KOPT-K1 (cell line): Measurements from ENCODE around the gene WDR64.
"Not testable (repeated sequence)": the region's sequence is repeated elsewhere in the genome, so short reads cannot be mapped to it uniquely, and the experiment has no call there.

Source experiments
- H3K27ac ChIP-seq: fragments of 200-600 bp; sonication (generic); 2 replicates; pipeline ENCODE4 v1.5.1; 2016; ENCODE audit warnings: antibody characterized with exemption, mild to moderate bottlenecking, low read depth, low read length; ENCODE audit not compliant: poor library complexity, severe bottlenecking
- H3K36me3 ChIP-seq: fragments of 200-600 bp; sonication (generic); 2 replicates; pipeline ENCODE4 v1.5.1; 2017; ENCODE audit warnings: antibody characterized with exemption, mild to moderate bottlenecking, low read length, moderate library complexity; ENCODE audit not compliant: insufficient read depth
- H3K9me3 ChIP-seq: fragments of 200-600 bp; sonication (generic); 2 replicates; pipeline ENCODE4 v1.5.1; 2017; ENCODE audit warnings: antibody characterized with exemption, low read length, mild to moderate bottlenecking; ENCODE audit not compliant: insufficient read depth, poor library complexity, severe bottlenecking

The WDR64 gene

DNA sequence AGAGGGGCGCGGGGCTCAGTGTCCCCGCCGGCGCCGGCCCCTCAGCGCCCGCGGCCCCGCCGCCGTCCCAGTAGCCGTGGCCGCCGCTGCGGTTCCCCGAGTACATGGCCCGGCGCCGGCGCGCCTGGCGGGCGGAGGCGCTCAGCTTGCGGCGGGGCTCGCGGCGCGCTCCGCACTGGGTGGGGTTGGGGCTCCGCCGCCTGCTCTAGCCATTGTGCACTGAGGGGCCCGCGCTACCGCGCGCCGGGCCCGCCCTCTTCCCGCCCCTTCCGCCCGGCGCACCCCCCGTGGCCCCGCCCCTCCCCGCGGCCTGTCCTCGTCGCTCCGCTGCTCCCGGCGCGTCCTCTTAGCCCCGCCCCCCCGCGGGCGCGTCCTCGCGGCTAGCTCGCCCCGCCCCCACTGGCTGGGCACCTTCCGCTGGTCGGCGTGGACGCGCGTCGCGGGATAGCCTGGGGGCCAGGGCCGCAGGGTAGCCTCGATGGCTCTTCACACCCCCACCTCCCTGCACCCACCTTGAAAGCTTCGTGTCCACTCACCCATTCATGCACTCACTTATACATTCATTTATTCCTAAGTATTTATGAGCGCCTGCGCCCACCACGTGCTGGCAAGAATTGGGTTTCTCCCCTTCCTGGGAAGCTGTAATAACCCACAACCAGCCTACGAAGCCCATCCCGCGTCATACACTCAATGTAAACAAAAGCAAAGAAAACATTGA, 11.8 kb upstream of the WDR64 start, which contains the start of the genes CHML and OPN3:
Gene CHML, minus strand, starts transcription at position 221 of the 718 bp plus-strand sequence. CDS start 4,603 bp downstream, outside the sequence.
Gene OPN3, minus strand, starts transcription at position 221 of the 718 bp plus-strand sequence. Its CDS starts 115 bp downstream, at position 106.
- Histone ChIP-seq H3K9me3 (no peaks in the 10 kb centered on the region), H3K27ac (peak within 1 kb of the TSS; percentile 91), H3K36me3 (peaks cover 3% of the 10 kb centered on the region)

DNA sequence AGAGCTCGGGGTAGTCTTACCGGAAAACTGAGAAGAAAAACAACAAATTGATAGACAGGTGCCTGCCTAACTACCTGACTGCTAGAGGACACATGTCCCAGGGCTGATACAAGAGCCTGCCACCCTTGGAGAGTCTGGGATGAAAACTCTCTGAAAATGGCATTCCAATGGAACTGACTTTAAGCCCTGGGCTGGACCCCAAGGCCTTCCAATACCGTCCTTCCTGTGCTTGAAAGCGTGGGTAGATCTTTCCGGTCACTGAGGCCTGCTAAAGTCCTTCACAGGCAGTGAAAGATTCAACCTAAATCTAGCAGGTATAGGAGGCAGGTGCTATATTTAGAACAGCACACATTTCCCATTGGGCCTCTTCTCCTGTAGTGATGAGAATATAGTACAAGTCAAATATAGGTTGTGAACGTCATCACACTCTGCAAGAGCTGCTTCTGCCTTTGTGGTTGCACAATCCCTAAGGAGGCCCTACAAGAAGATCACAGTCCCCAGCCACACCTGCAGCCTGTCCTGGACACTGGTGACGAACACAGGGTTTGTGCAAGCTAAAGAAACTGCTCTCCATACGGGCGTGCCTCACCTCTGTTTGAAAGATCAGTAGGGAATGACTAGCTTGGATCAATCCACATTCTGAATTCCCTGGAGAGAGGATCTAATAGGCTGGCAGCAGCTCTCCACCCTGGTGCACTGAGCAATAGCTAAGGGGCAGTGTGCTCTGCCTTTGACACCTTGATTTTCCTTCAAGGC, 11.0 kb upstream of the WDR64 start:
- Histone ChIP-seq H3K27ac (peak overlapping the region; percentile 59), H3K9me3 (no peaks in the 10 kb centered on the region), H3K36me3 (no peaks in the 10 kb centered on the region)

GRCh38 chr1:241641773-241642592, 10.1 kb upstream of the WDR64 start:
- Histone ChIP-seq H3K27ac (no peak overlapping the region), H3K9me3 (no peaks in the 10 kb centered on the region)

DNA sequence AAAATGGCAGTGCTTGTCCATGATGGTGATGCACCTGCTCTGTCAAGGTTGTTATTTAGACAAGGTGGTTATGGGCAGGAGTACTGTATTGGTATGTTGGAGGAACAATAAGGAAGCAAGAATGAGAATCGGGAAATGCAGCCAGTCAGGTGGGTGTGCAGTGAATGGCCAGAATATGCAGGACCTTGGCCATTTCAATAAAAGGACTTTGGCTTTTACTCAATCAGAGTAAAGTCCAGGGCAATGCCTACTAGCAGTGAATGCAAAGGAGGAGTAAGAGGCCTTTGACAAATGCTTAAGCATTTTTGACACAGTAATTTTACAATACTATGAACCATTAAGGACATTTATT, 9.5 kb upstream of the WDR64 start:
- H3K27ac ChIP-seq: no peak overlapping the region
- H3K9me3 ChIP-seq: no peaks in the 10 kb centered on the region
- no peaks in the 10 kb centered on the region for H3K36me3 ChIP-seq

More at GRCh38 chr1:241641773-241642592, 10.1 kb upstream of the WDR64 start:
- H3K36me3 ChIP-seq: no peaks in the 10 kb centered on the region

DNA sequence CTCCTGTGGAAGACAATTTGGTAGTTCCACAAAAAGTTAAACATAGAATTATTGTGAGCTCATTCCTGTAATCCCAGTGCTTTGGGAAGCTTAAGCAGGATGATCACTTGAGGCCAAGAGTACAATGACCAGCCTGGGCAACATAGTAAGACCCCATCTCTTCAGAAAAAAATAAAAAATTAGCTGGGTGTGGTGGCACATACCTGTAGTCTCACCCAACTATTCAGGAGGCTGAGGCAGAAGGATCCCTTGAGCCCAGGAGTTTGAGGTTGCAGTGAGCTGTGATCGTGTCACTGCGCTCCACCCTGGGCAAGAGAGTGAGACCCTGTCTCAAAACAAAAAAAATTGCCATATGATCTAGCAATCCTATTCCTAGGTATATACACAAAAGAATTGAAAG, 7.8 kb upstream of the WDR64 start:
- H3K27ac ChIP-seq: no peak overlapping the region

GRCh38 chr1:241645199-241645598, 6.9 kb upstream of the WDR64 start:
- H3K9me3 ChIP-seq: no peaks in the 10 kb centered on the region

More for the DNA sequence above, 7.8 kb upstream of the WDR64 start:
- Histone ChIP-seq H3K9me3 (no peaks in the 10 kb centered on the region), H3K36me3 (no peaks in the 10 kb centered on the region)

DNA sequence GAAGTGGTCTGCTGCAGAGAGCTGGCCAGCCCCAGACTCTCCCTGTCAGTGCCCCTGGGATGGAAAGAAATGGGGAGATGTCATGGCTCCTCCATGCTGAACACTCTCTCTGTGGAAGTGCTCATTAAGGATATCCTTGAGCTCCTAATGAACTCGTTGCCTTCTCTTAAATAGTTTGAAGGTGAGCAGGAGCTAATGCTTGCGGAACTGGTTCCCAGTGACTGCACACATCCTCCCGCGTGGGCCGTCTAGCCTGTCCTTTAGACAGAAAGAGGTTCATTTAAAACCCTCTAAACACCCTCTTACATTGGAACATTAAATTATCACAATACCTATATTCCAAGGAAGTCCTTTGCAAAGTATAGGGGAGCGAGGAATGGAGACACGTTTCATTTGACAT, 5.9 kb upstream of the WDR64 start:
- H3K36me3 ChIP-seq: no peaks in the 10 kb centered on the region

More at GRCh38 chr1:241645199-241645598, 6.9 kb upstream of the WDR64 start:
- no peak overlapping the region for H3K27ac ChIP-seq
- no peaks in the 10 kb centered on the region for H3K36me3 ChIP-seq

GRCh38 chr1:241647658-241648057, 4.4 kb upstream of the WDR64 start:
- Histone ChIP-seq H3K27ac (no peak overlapping the region), H3K9me3 (no peaks in the 10 kb centered on the region), H3K36me3 (no peaks in the 10 kb centered on the region)

More for the DNA sequence above, 5.9 kb upstream of the WDR64 start:
- Histone ChIP-seq H3K27ac (no peak overlapping the region), H3K9me3 (no peaks in the 10 kb centered on the region)

GRCh38 chr1:241648159-241648558, 3.9 kb upstream of the WDR64 start:
- Histone ChIP-seq H3K9me3 (no peaks in the 10 kb centered on the region), H3K36me3 (no peaks in the 10 kb centered on the region), H3K27ac (no peak overlapping the region)

GRCh38 chr1:241654019-241654418, 1.9 kb downstream of the WDR64 start:
- H3K36me3 ChIP-seq: no peaks in the 10 kb centered on the region
- no peak overlapping the region for H3K27ac ChIP-seq
- no peaks in the 10 kb centered on the region for H3K9me3 ChIP-seq

- H3K27ac ChIP-seq: no peak overlapping the region
- no peaks in the 10 kb centered on the region for H3K36me3 ChIP-seq
- H3K9me3 ChIP-seq: no peaks in the 10 kb centered on the region
Observed at GRCh38 chr1:241654641-241655040, 2.6 kb downstream of the WDR64 start.

DNA sequence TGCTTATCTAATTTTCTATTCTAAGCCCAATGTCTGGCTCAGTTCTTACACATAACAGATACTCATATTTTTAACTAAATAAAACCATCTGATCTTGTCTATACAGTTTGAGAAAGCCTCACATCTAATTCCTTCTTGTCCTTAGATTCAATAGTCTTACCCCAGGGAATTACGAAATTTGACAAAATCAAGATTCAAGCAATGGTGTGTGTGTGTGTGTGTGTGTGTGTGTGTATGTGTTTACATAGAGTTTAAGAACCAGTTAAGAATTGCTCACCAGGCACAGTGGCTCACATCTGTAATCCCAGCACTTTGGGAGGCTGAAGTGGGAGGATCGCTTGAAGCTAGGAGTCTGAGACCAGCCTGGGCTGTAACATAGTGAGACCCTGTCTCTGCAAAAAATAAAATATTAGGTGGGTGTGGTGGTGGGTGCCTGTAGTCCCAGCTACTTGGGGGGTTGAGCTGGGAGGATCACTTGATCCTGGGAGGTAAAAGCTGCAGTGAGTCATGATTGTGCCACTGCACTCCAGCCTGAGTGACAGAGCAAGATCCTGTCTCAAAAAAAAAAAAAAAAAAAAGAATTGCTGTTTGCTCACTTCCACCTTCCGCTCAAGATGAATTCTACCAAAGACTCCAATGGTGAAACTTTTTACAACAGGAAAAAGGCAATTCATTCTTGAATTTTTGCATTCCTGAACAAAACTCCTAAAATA, 6.2 kb downstream of the WDR64 start:
- Histone ChIP-seq H3K9me3 (no peaks in the 10 kb centered on the region), H3K36me3 (no peaks in the 10 kb centered on the region), H3K27ac (no peak overlapping the region)

- not testable (repeated sequence) for H3K36me3 ChIP-seq, H3K9me3 ChIP-seq, H3K27ac ChIP-seq
Observed at GRCh38 chr1:241659016-241659415, 6.9 kb downstream of the WDR64 start.

DNA sequence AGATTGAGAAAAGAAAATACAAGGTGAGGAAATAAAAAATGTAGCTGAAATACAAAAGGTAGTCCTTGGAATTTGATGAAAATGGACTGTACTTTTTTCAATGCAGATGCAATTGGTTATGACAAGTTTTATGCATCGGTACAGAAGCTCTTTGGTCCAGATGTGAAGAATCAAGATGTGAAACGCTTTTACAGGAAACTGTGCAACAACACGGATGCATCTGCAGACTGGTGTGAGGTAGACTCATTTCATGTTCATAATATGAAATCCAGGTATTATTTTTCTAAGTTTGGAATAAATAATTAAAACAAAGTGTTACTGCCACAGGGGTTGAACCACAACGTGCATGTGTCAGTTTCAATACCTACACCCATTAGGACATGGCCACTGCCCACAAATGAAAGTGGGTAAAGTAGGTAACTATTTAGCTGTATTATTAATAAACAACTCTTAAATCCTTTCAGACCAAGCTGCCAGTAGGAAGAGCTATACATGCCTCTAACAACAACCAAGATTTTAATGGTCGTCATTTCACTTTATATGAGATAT, 8.4 kb downstream of the WDR64 start:
- no peaks in the 10 kb centered on the region for H3K9me3 ChIP-seq

More for the DNA sequence above, 8.4 kb downstream of the WDR64 start:
- no peak overlapping the region for H3K27ac ChIP-seq
- no peaks in the 10 kb centered on the region for H3K36me3 ChIP-seq
